GM23338 (cell line): Measurements from ENCODE around the gene TMEM231. TPM values are rescaled to one million over a fixed set of nuclear protein-coding genes. Genes with fewer than 3 reads are reported as not detected.

Source experiments
- polyA plus RNA-seq: library from polyadenylated mRNA; unstranded; fragments of >200 nt; fragmentation: Nextera tagmentation; extraction: Ambion mirVana; gene quantifications from 2 replicates; pipeline ENCODE4 v1.2.1, GENCODE V29; 2016
- total RNA-seq: library from RNA; depleted of rRNA; stranded (reverse); fragments of >200 nt; shearing (Covaris generic); gene quantifications from 2 replicates; pipeline ENCODE4 v1.2.3, GENCODE V29; 2014; rRNA removed

TMEM231 gene
- total and polyA plus RNA-seq, 2 experiments from 2014 or later: 5.3 to 19.9 TPM

Other genes starting within 250 kb of the TMEM231 start
- gene CFDP1, start 122.7 kb downstream of the TMEM231 start, total RNA-seq: 89.9 and 90.3 TPM in 2 replicates
- 199 and 224 TPM in 2 replicates for gene CFDP1, start 122.7 kb downstream of the TMEM231 start, polyA plus RNA-seq
- gene TMEM170A, start 91.6 kb downstream of the TMEM231 start, total RNA-seq: 68.5 and 72.0 TPM in 2 replicates
- 28.5 and 31.0 TPM in 2 replicates for gene TMEM170A, start 91.6 kb downstream of the TMEM231 start, polyA plus RNA-seq
- gene CHST6, start 60.8 kb downstream of the TMEM231 start, total RNA-seq: 13.2 and 22.2 TPM in 2 replicates
- gene CHST6, start 60.8 kb downstream of the TMEM231 start, polyA plus RNA-seq: 2.7 and 3.3 TPM in 2 replicates
- gene CHST5, start 20.1 kb downstream of the TMEM231 start, total RNA-seq: not detected in 2 replicates
- gene CHST5, start 20.1 kb downstream of the TMEM231 start, polyA plus RNA-seq: not detected in 2 replicates
- gene GABARAPL2, start 10.1 kb upstream of the TMEM231 start, total RNA-seq: 47.8 and 71.7 TPM in 2 replicates
- 121 and 130 TPM in 2 replicates for gene GABARAPL2, start 10.1 kb upstream of the TMEM231 start, polyA plus RNA-seq
- gene ADAT1, start 67.0 kb upstream of the TMEM231 start, total RNA-seq: 49.4 and 53.6 TPM in 2 replicates
- 17.4 and 18.5 TPM in 2 replicates for gene ADAT1, start 67.0 kb upstream of the TMEM231 start, polyA plus RNA-seq
- 216 and 220 TPM in 2 replicates for gene KARS1, start 91.4 kb upstream of the TMEM231 start, total RNA-seq
- 229 and 243 TPM in 2 replicates for gene KARS1, start 91.4 kb upstream of the TMEM231 start, polyA plus RNA-seq
- gene TERF2IP, start 91.5 kb upstream of the TMEM231 start, total RNA-seq: 12.0 and 14.9 TPM in 2 replicates
- 18.0 and 19.5 TPM in 2 replicates for gene TERF2IP, start 91.5 kb upstream of the TMEM231 start, polyA plus RNA-seq
- gene CPHXL2, start 120.8 kb upstream of the TMEM231 start, total RNA-seq: not detected in 2 replicates
- gene CPHXL2, start 120.8 kb upstream of the TMEM231 start, polyA plus RNA-seq: not detected in 2 replicates
- gene DUXB, start 145.2 kb upstream of the TMEM231 start, total RNA-seq: not detected in 2 replicates
- gene DUXB, start 145.2 kb upstream of the TMEM231 start, polyA plus RNA-seq: not detected in 2 replicates
- gene CPHXL, start 170.2 kb upstream of the TMEM231 start, total RNA-seq: not detected in 2 replicates
- gene CPHXL, start 170.2 kb upstream of the TMEM231 start, polyA plus RNA-seq: not detected in 2 replicates